ENCODE results near the gene ASPG. TPM values are rescaled to one million over a fixed set of nuclear protein-coding genes. Genes with fewer than 3 reads are reported as not detected.
"Not testable (repeated sequence)": the region's sequence is repeated elsewhere in the genome, so short reads cannot be mapped to it uniquely, and the experiment has no call there.

The ASPG gene
- total RNA-seq, 2 experiments from 2014 or later = not detected

DNA sequence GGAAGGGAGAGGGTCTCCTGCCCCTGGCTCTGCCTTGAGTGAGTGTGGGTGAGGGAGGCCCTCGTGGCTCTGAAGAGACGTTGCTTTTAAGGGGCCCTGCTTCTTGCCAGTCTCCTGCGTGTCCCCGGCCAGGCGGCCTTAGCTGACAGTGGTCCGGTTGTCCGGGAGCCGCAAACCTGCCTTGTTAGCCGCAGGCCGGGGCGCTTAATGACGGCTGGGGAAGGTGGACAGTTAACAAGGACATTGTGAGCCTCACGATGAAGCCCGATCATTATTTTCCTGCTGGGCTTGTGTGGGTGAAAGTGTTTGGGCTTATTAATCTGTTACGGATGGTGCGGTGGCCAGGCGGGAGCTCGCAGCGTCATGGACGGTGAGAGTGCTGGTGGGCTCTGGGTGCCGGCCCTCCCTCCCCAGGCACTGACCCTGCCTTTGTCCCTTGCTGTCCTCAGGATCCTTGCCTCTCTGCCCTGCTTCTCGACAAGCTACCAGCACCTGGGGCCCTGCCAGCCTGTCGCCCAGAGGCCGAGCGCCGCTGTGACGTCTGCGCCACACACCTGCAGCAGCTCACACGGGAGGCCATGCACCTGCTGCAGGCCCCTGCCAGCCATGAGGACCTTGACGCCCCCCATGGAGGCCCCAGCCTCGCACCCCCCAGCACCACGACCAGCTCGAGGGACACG lies 66.2 kb downstream of the ASPG start:
- BruUV-seq (replicated peaks) = no TSS peak
- H3K4me3 ChIP-seq (ENCODE audit: low read depth, low read length, poor library complexity, severe bottlenecking) = no peak overlapping the region
- no peak for DNase-seq (ENCODE audit: low spot score)
- H4K20me1 ChIP-seq (ENCODE audit: insufficient read depth, low read length) = no peaks in the 10 kb centered on the region
- no peaks in the 10 kb centered on the region for H3K4me1 ChIP-seq (ENCODE audit: insufficient read depth, low read length, poor library complexity, severe bottlenecking)
- TF ChIP-seq EZH2phosphoT487 (IDR thresholded peaks at IDR 0.05; ENCODE audit: borderline replicate concordance, low read depth, low read length) = no peak
- TF ChIP-seq, protein P1, sequence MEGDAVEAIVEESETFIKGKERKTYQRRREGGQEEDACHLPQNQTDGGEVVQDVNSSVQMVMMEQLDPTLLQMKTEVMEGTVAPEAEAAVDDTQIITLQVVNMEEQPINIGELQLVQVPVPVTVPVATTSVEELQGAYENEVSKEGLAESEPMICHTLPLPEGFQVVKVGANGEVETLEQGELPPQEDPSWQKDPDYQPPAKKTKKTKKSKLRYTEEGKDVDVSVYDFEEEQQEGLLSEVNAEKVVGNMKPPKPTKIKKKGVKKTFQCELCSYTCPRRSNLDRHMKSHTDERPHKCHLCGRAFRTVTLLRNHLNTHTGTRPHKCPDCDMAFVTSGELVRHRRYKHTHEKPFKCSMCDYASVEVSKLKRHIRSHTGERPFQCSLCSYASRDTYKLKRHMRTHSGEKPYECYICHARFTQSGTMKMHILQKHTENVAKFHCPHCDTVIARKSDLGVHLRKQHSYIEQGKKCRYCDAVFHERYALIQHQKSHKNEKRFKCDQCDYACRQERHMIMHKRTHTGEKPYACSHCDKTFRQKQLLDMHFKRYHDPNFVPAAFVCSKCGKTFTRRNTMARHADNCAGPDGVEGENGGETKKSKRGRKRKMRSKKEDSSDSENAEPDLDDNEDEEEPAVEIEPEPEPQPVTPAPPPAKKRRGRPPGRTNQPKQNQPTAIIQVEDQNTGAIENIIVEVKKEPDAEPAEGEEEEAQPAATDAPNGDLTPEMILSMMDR (conservative IDR thresholded peaks at IDR 0.05; ENCODE audit: low read length) = no peak
- H3K9me2 ChIP-seq (ENCODE audit: insufficient read depth, low read length) = no peaks in the 10 kb centered on the region
- no peak overlapping the region for H3K4me2 ChIP-seq (ENCODE audit: low read length)
- no peak overlapping the region for H2AFZ ChIP-seq (ENCODE audit: low read length)
- no peaks in the 10 kb centered on the region for H3K9me3 ChIP-seq (ENCODE audit: low read length)
- H3K79me2 ChIP-seq (ENCODE audit: insufficient read depth, low read depth, low read length) = no peaks in the 10 kb centered on the region
- H3K27ac ChIP-seq (ENCODE audit: low read depth, low read length, poor library complexity, severe bottlenecking) = no peak overlapping the region
- POLR2A ChIA-PET = no interaction called here
- CTCF ChIA-PET (ENCODE audit: unreplicated experiment) = interaction anchor here (0.5 to 0.6 kb wide), 2 partner anchors 149 to 230 kb away, joined by 3 to 5 read pairs; no protein-coding TSS in a partner anchor
- intact Hi-C loops (cut with micrococcal nuclease; ENCODE audit: unreplicated experiment) = loop anchor here (2.0 kb wide), 1 partner anchor 41 kb away; no protein-coding TSS in a partner anchor
- no peaks in the 10 kb centered on the region for H3K36me3 ChIP-seq (ENCODE audit: insufficient read depth, low read length)

DNA sequence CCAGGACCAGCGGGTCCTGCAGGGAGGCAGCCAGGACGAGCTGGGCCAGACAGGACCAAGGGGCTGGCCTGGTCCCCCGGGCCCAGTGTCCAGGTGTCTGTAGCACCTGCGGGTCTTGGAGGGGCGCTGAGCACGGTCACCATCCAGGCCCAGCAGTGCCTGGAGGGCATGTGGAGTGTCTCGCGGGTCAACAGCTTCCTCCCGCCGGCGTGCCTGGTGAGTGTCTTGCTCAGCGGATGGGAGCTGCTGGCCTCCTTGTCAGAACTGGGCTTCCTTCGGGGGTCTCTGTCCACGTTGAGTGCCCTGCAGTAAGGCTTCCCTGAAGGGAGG lies 66.7 kb downstream of the ASPG start:
- no peak overlapping the region for H3K4me3 ChIP-seq (ENCODE audit: low read depth, low read length, poor library complexity, severe bottlenecking)
- no TSS peak for BruUV-seq (replicated peaks)
- TF ChIP-seq, protein P1 (conservative IDR thresholded peaks at IDR 0.05; ENCODE audit: low read length) = no peak
- TF ChIP-seq EZH2phosphoT487 (IDR thresholded peaks at IDR 0.05; ENCODE audit: borderline replicate concordance, low read depth, low read length) = no peak
- ChIA-PET POLR2A (no interaction called here), CTCF (ENCODE audit: unreplicated experiment) (interaction anchor here (0.5 to 0.6 kb wide), 2 partner anchors 148 to 230 kb away, joined by 3 to 5 read pairs; no protein-coding TSS in a partner anchor)
- H3K9me3 ChIP-seq (ENCODE audit: low read length) = no peaks in the 10 kb centered on the region
- H3K4me2 ChIP-seq (ENCODE audit: low read length) = no peak overlapping the region
- H4K20me1 ChIP-seq (ENCODE audit: insufficient read depth, low read length) = no peaks in the 10 kb centered on the region
- no peak overlapping the region for H2AFZ ChIP-seq (ENCODE audit: low read length)
- no peaks in the 10 kb centered on the region for H3K9me2 ChIP-seq (ENCODE audit: insufficient read depth, low read length)
- DNase-seq (ENCODE audit: low spot score) = no peak
- no peak overlapping the region for H3K27ac ChIP-seq (ENCODE audit: low read depth, low read length, poor library complexity, severe bottlenecking)
- H3K4me1 ChIP-seq (ENCODE audit: insufficient read depth, low read length, poor library complexity, severe bottlenecking) = no peaks in the 10 kb centered on the region
- H3K36me3 ChIP-seq (ENCODE audit: insufficient read depth, low read length) = no peaks in the 10 kb centered on the region
- H3K79me2 ChIP-seq (ENCODE audit: insufficient read depth, low read depth, low read length) = no peaks in the 10 kb centered on the region
- intact Hi-C loops (cut with micrococcal nuclease; ENCODE audit: unreplicated experiment) = no loop called here

DNA sequence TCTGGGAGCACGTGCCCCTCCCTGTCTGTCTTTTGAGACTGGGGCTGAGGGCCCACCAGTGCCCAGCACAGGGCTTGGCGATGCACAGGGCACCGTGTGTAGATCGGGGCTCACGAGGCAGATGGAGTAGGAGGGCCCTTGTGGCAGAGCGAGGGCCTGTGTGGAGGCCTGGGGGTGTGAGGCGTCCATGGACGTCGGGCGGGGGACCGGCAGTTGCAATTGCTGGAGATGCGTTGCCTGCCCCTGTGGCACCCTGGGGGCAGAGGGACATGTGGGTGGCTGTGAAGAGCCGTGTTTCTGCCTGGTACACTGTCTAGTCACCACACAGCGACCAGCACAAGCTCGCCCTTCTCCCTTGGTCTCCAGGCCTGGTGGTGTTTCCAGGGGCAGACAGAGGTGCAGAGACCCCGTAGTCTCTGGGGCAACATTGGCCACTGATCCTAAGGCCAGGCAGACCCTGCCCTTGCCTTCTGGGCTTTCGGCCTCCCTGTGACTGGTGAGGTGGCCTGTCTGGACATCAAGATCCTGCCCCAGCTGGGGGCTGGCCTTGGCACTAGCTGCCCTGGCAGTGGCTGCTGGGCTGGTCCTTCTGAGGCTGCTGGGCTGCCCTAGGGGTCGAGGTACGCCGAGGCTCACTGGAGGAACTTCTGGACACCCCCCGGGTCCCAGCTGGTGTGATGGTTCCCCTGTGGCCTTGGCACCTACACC lies 67.3 kb downstream of the ASPG start:
- CTCF ChIA-PET (ENCODE audit: unreplicated experiment) = interaction anchor here (0.6 kb wide), 2 partner anchors 182 to 231 kb away, joined by 5 to 8 read pairs; no protein-coding TSS in a partner anchor

GRCh38 chr14:104153394-104153755 lies 67.9 kb downstream of the ASPG start:
- CTCF ChIA-PET (ENCODE audit: unreplicated experiment) = interaction anchor here (0.6 kb wide), 1 partner anchor 182 kb away, joined by 8 read pairs; no protein-coding TSS in a partner anchor
- DNase-seq (ENCODE audit: low spot score); H3K4me3 ChIP-seq (ENCODE audit: low read depth, low read length, poor library complexity, severe bottlenecking); H3K9me2 ChIP-seq (ENCODE audit: insufficient read depth, low read length); H3K4me2 ChIP-seq (ENCODE audit: low read length); BruUV-seq (replicated peaks); H3K27ac ChIP-seq (ENCODE audit: low read depth, low read length, poor library complexity, severe bottlenecking); H3K36me3 ChIP-seq (ENCODE audit: insufficient read depth, low read length); H3K79me2 ChIP-seq (ENCODE audit: insufficient read depth, low read depth, low read length); POLR2A ChIA-PET; H4K20me1 ChIP-seq (ENCODE audit: insufficient read depth, low read length); intact Hi-C loops (cut with micrococcal nuclease; ENCODE audit: unreplicated experiment); H3K9me3 ChIP-seq (ENCODE audit: low read length); H3K4me1 ChIP-seq (ENCODE audit: insufficient read depth, low read length, poor library complexity, severe bottlenecking); H2AFZ ChIP-seq (ENCODE audit: low read length): not testable (repeated sequence)

More for the DNA sequence above, 67.3 kb downstream of the ASPG start:
- no peaks in the 10 kb centered on the region for H3K36me3 ChIP-seq (ENCODE audit: insufficient read depth, low read length)
- H3K79me2 ChIP-seq (ENCODE audit: insufficient read depth, low read depth, low read length) = no peaks in the 10 kb centered on the region
- intact Hi-C loops (cut with micrococcal nuclease; ENCODE audit: unreplicated experiment) = no loop called here
- H3K4me1 ChIP-seq (ENCODE audit: insufficient read depth, low read length, poor library complexity, severe bottlenecking) = no peaks in the 10 kb centered on the region
- no TSS peak for BruUV-seq (replicated peaks)
- no peak for TF ChIP-seq EZH2phosphoT487 (IDR thresholded peaks at IDR 0.05; ENCODE audit: borderline replicate concordance, low read depth, low read length)
- TF ChIP-seq, protein P1 (conservative IDR thresholded peaks at IDR 0.05; ENCODE audit: low read length) = no peak
- H3K9me3 ChIP-seq (ENCODE audit: low read length) = no peaks in the 10 kb centered on the region
- no peak overlapping the region for H3K4me2 ChIP-seq (ENCODE audit: low read length)
- H3K4me3 ChIP-seq (ENCODE audit: low read depth, low read length, poor library complexity, severe bottlenecking) = no peak overlapping the region
- no peaks in the 10 kb centered on the region for H4K20me1 ChIP-seq (ENCODE audit: insufficient read depth, low read length)
- no peak overlapping the region for H3K27ac ChIP-seq (ENCODE audit: low read depth, low read length, poor library complexity, severe bottlenecking)
- H3K9me2 ChIP-seq (ENCODE audit: insufficient read depth, low read length) = no peaks in the 10 kb centered on the region
- POLR2A ChIA-PET = no interaction called here
- no peak overlapping the region for H2AFZ ChIP-seq (ENCODE audit: low read length)
- DNase-seq (ENCODE audit: low spot score) = no peak

Measured in OCI-LY7 (cell line).